Right lobe of liver (tissue), 4 donors: ENCODE results near the gene SLC27A2.

Experiments
- POLR2A ChIP-seq: fragments of 450-650 bp; IDR thresholded peaks from one replicate; pipeline ENCODE4 v1.6.1; 2017; ENCODE audit warnings: antibody characterized with exemption, mild to moderate bottlenecking
- TF ChIP-seq, protein P1 (sequence below), 4 donors: fragments of 200-600 bp in 3 of 4; fragments of 450-650 bp in 1 of 4; IDR thresholded peaks; one replicate each; pipeline versions ENCODE4 v1.5.1 to v1.8.0; 2016 to 2022; ENCODE audit warnings: antibody characterized with exemption in 4 of 4, mild to moderate bottlenecking in 2 of 4
- donor health status: DM: no; HTN: no; CAD: no.
- donor health status: DM: no; HTN: no; CAD: no.
- donor health status: DM: no; HTN: yes; CAD: no.

GRCh38 chr15:50235794-50236193, 53.8 kb downstream of the SLC27A2 start:
- TF ChIP-seq, protein P1, sequence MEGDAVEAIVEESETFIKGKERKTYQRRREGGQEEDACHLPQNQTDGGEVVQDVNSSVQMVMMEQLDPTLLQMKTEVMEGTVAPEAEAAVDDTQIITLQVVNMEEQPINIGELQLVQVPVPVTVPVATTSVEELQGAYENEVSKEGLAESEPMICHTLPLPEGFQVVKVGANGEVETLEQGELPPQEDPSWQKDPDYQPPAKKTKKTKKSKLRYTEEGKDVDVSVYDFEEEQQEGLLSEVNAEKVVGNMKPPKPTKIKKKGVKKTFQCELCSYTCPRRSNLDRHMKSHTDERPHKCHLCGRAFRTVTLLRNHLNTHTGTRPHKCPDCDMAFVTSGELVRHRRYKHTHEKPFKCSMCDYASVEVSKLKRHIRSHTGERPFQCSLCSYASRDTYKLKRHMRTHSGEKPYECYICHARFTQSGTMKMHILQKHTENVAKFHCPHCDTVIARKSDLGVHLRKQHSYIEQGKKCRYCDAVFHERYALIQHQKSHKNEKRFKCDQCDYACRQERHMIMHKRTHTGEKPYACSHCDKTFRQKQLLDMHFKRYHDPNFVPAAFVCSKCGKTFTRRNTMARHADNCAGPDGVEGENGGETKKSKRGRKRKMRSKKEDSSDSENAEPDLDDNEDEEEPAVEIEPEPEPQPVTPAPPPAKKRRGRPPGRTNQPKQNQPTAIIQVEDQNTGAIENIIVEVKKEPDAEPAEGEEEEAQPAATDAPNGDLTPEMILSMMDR (IDR thresholded peaks at IDR 0.05), result no peak
- no peak for TF ChIP-seq POLR2A
